UCSD-AML1 (cell line): Measurements from ENCODE around the gene ZNF346.
"Not testable (repeated sequence)": the region's sequence is repeated elsewhere in the genome, so short reads cannot be mapped to it uniquely, and the experiment has no call there.

Source experiments
- DNase-seq: peaks from one replicate; lab custom pipeline; 2025; ENCODE audit not compliant: unreplicated experiment; lab: John Stamatoyannopoulos, UW

Gene ZNF346

DNA sequence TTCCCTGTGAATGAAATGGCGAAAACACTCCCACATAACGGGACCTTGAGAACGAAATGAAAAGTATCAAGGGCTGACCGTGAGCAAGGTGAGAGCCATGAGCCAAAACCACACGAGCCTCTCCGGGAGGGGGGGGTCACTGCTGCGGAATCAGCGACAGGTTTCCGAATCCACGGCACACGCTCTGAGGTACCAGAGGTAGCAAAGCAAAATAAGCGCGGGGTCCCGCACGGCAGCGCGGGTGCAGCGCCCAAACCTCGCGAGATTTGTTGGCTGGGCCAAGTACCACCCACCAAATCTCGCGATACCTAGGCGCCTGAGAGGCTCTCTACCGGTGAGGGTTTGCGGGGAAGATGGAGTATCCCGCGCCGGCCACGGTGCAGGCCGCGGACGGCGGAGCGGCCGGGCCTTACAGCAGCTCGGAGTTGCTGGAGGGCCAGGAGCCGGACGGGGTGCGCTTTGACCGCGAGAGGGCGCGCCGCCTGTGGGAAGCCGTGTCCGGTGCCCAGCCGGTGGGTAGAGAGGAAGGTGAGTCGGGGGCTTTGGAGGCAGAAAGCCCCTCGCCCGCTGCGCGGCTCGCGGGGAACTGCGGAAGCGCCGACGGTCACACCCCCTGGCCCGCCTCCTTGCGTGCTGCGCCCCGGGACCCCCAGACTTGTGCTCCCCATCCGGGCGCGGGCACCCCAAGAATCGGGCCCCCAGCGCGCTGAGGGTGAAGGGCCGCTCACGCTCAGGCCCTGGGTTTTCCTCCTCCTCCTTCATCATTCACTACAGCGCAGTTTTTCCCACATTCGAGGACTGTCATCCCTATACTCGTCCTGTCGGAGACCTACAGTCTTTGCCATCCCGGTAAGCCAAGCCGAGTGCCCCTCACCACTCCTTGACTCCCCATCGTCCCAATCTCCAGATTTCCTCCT, at the start of gene ZNF346:
Gene ZNF346 (plus strand): TSS at position 311 of the 917 bp plus-strand sequence. CDS start 43 bp downstream, at position 354.
- peak; percentile 88 for DNase-seq

DNA sequence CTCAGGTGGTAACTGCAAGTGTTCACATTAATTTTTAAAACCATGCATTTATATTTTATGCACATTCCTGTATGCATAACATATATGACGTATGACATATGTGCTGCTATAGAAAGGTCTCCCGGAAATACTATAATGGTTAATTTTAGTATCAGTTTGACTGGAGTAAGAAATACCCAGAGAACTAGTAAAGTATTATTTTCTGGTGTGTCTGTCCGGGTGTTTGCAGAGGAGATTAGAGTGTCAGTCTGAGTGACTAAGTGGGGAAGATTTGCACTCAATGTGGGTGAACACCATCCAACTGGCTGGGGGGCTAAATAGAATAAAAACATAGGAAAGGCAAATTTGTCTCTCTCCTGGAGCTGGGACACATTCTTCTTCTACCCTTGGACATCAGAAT, 42.8 kb upstream of the ZNF346 start:
- DNase-seq, result no peak

GRCh38 chr5:176980818-176981217, 41.7 kb upstream of the ZNF346 start:
- DNase-seq, result no peak

- DNase-seq, result not testable (repeated sequence)
Observed at GRCh38 chr5:176983112-176983511, 39.4 kb upstream of the ZNF346 start.

DNA sequence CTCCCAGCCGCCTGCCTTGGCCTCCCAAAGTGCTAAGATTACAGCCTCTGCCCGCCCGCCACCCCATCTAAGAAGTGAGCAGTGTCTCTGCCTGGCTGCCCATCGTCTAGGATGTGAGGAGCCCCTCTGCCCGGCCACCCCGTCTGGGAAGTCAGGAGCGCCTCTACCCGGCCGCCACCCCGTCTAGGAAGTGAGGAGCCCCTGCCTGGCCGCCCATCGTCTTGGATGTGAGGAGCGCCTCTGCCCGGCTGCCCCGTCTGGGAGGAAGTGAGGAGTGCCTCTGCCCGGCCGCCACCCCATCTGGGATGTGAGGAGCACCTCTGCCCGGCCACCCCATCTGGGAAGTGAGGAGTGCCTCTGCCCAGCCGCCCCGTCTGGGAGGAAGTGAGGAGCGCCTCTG, 38.9 kb upstream of the ZNF346 start:
- DNase-seq, result not testable (repeated sequence)

- DNase-seq, result not testable (repeated sequence)
Observed at GRCh38 chr5:176984176-176984575, 38.3 kb upstream of the ZNF346 start.

DNA sequence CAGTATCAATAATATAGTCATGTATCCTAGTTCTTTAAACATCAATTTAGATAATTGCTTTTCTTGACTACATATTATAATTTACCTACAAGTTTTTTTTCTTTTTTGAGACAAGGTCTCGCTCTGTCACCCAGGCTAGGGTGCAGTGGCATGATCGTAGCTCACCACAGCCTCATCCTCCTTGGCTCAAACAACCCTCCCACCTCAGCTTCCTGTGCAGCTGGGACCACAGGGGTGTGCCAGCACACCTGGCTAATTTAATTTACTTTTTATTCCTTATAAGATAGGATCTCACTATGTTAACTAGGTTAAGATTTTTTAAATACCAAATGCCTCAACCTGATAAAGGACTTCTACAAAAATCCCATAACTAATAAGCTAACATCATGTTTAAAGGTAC, 37.0 kb upstream of the ZNF346 start:
- no peak for DNase-seq

- DNase-seq, result no peak
Observed at GRCh38 chr5:176986280-176986679, 36.2 kb upstream of the ZNF346 start.

GRCh38 chr5:176987583-176987982, 34.9 kb upstream of the ZNF346 start:
- no peak for DNase-seq

GRCh38 chr5:176993081-176993480, 29.4 kb upstream of the ZNF346 start:
- DNase-seq, result not testable (repeated sequence)

DNA sequence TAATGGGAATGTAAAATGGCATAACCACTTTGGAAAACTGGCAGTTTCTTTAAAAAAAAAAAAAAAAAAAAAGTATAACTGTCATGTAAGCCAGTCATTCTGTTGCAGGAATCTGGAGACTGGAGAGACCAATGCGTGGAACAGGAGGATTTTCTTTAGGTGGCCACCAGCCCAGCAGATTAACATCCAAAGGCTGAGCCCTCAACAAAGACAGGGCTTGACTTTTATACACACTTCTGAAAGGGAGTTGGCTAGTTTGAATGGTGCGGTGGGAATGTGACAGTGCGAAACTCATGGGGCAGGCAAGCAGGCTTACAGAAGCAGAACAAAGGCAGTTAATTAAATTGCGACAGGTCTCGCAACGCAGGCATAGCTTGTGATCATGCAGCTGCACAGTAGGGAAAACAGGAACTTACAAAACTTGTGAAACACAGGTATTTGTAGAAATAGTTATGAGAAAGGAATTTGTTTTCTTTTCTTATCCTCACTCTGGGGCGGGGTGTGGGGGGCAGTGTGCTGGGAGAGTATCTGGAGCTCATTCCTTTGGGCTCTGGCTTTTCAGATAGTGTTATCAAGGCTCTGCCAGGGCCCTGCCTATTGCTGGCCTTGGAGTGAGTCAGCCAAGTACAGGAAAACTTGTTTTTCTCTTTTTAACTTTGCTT, 27.9 kb upstream of the ZNF346 start:
- peak; percentile 37 for DNase-seq

- no peak for DNase-seq
Observed at GRCh38 chr5:176995122-176995490, 27.4 kb upstream of the ZNF346 start.

GRCh38 chr5:176995896-176996767, 26.4 kb upstream of the ZNF346 start:
- DNase-seq, result no peak

- DNase-seq, result no peak
Observed at GRCh38 chr5:176996780-176997179, 25.7 kb upstream of the ZNF346 start.

DNA sequence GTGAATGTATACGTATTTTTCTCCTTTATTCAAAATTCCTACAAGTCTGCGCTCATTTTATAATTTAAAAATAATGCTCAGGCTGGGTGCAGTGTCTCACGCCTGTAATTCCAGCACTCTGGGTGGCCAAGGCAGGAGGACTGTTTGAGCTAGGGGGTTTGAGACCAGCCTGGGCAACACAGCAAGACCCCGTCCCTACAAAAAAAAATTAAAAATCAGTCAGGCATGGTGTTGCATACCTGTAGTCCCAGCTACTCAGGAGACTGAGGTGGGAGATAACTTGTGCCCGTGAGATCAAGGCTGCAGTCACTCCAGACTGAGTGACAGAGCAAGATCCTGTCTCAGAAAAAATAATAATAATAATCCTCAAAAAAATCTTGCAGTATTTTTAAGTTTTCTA, 23.7 kb upstream of the ZNF346 start:
- no peak for DNase-seq

DNA sequence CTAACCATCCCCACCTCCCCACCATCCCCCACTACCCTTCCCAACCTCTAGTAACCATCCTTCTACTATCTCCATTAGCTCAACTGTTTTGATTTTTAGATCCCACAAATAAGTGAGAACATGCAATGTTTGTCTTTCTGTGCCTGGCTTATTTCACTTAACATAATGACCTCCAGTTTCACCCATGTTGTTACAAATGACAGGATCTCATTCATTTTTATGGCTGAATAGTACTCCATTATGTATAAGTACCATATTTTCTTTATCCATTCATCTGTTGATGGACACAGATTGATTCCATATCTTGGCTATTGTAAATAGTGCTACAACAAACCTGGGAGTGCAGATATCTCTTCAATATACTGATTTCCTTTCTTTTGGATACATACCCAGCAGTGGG, 23.0 kb upstream of the ZNF346 start:
- not testable (repeated sequence) for DNase-seq

DNA sequence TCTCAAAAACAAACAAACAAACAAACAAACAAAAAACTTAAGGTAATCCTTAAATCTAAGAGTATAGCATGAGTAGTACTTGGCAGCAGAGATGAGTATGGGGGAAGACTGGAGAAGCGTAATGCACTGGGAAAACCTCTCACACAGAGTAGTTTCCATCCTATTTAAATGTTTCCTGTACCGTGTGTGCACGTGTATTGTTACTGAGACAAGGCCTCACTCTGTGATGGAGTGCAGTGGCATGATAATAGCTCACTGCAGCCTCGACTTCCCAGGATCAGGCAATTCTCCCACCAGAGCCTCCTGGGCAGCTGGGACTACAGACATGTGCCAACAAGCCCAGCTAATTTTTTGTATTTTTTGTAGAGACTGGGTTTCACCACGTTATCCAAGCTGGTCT, 18.8 kb upstream of the ZNF346 start:
- no peak for DNase-seq

- DNase-seq, result no peak
Observed at GRCh38 chr5:177004961-177005360, 17.5 kb upstream of the ZNF346 start.

DNA sequence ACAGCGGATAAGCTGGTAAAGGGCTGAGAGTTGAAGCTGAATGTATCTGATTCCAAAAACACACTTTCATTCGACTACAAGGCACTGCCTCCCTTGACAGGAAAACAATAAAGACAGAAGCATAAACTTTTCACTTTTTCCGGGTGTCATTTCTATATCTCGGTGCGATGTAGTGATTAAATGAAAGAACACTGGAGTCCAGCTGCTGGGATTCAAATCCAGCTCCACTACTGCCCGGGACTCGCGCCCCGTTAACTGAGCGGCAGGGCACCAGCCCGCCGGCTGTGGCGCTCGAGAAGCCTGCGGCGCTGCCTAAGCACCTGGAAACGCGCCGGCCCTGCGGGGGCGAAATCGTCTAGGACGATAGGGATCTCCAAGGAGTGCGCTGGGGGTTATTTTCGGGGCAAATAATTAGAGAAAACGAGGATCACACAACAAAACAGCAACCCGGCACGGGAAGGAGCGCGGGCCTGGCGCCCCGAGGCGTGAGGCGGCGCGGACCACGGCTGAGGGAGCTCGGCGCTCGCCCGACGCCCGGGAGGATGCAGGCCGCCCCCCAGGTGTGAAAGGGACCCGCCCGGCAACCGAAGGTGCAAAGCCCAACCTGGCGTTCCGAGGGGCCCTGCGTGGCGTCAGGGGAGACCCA, 16.8 kb upstream of the ZNF346 start:
- peak; percentile 74 for DNase-seq

DNA sequence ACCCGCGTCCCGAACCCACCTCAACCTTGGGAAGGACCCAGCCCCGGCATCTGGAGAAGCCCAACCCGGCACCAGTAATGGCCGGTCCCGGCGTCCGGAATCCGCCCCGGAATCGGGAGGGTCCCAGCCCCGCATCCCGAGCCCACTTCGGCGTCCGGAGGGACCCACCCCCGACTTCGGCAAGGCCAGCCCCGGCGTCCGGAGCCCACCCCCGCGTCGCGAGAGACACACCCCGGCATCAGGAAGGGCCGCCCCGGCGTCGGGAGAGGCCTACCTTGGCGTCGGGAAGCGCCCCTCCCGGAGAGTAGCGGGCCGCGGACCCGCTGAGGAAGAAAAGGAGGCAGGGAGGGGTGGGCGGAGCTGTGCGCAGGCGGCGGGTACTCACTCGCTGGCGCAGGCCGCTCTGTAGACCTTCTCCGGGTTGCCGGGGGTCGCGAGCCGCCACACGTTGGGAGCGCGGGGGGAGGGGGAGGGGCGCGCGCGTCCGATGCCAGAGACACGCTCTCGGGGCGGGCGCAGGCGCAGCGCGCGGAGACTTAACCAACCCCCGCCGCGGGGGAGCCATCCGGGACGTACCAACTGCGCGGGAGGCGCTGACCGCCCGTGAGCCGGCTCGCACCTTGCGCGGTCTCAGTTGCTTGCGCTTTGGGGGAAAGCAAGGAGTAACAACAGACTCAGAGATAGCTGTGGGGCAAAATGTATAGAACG, 16.1 kb upstream of the ZNF346 start, which contains the start of gene UIMC1:
Gene UIMC1 (minus strand): TSS at position 515 of the 708 bp plus-strand sequence. CDS start 24,164 bp downstream, outside the sequence.
- DNase-seq, result peak; percentile 93
